Measurements from ENCODE around the gene PTH1R.

Gene PTH1R

DNA sequence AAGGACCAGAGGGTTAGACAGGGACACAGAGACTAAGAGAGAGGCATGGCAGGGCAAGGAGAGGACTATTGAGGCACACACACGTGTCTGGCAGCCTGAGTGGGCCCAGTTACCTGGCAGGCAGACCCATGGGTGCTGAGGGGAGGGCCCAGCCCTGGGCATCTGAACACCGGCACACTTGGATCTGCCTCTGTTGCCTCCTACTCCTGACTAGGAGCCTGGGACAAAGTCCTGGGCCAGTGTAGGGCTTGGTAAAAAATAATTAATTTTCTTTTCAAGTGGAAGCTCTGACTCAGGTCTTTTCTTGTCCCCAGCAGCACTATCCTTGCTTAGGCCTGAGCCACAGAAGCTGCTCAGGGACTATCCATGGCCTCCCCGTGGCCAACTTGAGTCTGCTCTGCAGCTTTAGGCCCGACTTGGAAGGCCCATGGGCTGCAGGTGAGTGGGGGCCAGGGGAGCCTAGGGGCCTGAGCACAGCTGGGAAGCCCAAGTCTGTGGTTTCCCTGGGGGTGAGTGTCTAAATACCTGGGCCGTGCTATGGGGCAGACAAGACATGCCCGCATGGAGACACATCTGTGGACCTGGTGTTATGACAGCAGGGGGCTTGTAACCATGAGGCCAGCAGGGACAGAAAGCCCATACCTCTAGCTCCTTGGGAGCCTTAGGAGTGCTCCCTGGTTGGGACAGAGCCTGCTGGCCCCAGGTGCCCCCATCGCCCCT lies at the start of gene PTH1R:
PTH1R (plus strand) TSS at position 316 of the 720 bp plus-strand sequence. CDS start 5,839 bp downstream, outside the sequence.
- no peak within 1 kb of the TSS for H3K4me3 Mint-ChIP-seq
- peaks cover 38% of the 10 kb centered on the region for H3K27me3 Mint-ChIP-seq
- H3K9me3 Mint-ChIP-seq: no peaks in the 10 kb centered on the region
- ATAC-seq: no peak
- peaks cover 31% of the 10 kb centered on the region for H3K4me1 Mint-ChIP-seq
- H3K36me3 Mint-ChIP-seq: no peaks in the 10 kb centered on the region
- H3K27ac Mint-ChIP-seq: no peak within 1 kb of the TSS

DNA sequence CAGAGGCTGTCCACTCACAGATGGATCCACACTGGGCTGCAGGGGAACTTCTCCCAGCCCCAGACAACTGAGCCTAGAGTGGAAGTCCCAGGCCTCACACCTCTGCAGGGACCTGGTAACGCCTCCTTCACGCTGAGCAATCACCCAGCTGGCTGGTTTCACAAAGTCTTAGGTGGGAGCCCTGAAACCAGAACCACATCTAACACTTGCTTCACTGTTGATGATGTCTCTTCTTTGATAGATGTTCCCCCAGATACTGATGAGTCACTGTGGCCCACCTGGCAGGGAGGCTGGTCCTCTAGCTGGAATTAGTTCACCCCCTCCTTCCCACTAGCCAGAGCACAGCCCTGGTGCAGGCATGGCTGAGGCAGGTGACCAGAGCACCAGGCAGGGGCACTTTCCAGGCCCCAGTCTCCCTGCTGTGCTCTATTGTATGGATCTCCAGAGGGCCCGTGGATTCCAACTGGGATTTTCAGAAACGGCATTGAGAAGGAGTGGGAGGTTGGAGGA lies 47.8 kb upstream of the PTH1R start:
- ATAC-seq: peak; percentile 48
- no peaks in the 10 kb centered on the region for H3K36me3 Mint-ChIP-seq
- no peaks in the 10 kb centered on the region for H3K9me3 Mint-ChIP-seq
- H3K4me3 Mint-ChIP-seq: no peak overlapping the region
- no peak overlapping the region for H3K27ac Mint-ChIP-seq
- no peaks in the 10 kb centered on the region for H3K4me1 Mint-ChIP-seq
- peaks cover 10% of the 10 kb centered on the region for H3K27me3 Mint-ChIP-seq

GRCh38 chr3:46830801-46831200 lies 46.7 kb upstream of the PTH1R start:
- Mint-ChIP-seq H3K27me3 (peaks cover 10% of the 10 kb centered on the region), H3K4me3 (no peak overlapping the region), H3K27ac (no peak overlapping the region), H3K4me1 (no peaks in the 10 kb centered on the region), H3K9me3 (no peaks in the 10 kb centered on the region), H3K36me3 (no peaks in the 10 kb centered on the region)
- ATAC-seq: no peak

DNA sequence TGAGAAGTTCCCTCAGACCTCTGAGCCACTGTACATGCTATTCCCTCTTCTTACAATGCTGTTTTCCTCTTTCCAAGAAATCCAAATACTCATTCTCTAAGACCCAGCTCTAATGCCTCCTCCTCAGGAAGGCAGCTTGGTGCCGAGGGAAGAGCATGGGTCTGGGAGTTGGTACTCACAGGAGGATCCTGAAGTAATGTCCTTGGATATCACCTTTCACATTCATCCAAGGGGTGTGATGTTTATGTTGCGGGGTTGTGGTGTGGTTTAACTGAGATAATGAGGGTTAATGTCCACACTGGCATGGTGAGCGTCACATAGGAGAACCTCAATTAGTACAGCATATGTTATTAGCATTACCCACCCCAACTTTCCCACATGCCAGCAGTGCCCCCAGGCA lies 46.2 kb upstream of the PTH1R start:
- Mint-ChIP-seq H3K27ac (no peak overlapping the region), H3K36me3 (no peaks in the 10 kb centered on the region), H3K27me3 (peaks cover 10% of the 10 kb centered on the region), H3K4me3 (no peak overlapping the region), H3K9me3 (no peaks in the 10 kb centered on the region), H3K4me1 (no peaks in the 10 kb centered on the region)
- ATAC-seq: no peak

DNA sequence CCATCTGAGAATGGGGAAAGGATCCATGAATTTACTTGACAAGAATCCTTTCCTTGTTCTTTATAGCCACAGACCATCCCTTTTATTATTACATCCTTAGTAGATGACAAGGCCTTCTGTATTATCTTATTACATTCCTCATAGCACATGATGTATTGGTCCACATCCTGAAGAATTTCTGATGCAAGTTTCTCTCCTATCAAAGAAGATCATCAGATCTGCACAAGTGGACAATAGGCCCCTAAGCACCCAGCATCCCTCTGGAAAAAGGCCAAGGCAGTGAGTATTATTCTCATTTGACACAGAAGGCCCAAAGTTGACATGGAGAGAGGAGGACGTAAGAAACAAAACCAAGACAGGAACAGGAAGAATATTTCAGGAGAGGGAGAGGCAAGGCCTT lies 45.7 kb upstream of the PTH1R start:
- no peak overlapping the region for H3K27ac Mint-ChIP-seq
- no peaks in the 10 kb centered on the region for H3K36me3 Mint-ChIP-seq
- ATAC-seq: no peak
- H3K9me3 Mint-ChIP-seq: no peaks in the 10 kb centered on the region
- H3K27me3 Mint-ChIP-seq: peaks cover 10% of the 10 kb centered on the region
- no peak overlapping the region for H3K4me3 Mint-ChIP-seq
- no peaks in the 10 kb centered on the region for H3K4me1 Mint-ChIP-seq

DNA sequence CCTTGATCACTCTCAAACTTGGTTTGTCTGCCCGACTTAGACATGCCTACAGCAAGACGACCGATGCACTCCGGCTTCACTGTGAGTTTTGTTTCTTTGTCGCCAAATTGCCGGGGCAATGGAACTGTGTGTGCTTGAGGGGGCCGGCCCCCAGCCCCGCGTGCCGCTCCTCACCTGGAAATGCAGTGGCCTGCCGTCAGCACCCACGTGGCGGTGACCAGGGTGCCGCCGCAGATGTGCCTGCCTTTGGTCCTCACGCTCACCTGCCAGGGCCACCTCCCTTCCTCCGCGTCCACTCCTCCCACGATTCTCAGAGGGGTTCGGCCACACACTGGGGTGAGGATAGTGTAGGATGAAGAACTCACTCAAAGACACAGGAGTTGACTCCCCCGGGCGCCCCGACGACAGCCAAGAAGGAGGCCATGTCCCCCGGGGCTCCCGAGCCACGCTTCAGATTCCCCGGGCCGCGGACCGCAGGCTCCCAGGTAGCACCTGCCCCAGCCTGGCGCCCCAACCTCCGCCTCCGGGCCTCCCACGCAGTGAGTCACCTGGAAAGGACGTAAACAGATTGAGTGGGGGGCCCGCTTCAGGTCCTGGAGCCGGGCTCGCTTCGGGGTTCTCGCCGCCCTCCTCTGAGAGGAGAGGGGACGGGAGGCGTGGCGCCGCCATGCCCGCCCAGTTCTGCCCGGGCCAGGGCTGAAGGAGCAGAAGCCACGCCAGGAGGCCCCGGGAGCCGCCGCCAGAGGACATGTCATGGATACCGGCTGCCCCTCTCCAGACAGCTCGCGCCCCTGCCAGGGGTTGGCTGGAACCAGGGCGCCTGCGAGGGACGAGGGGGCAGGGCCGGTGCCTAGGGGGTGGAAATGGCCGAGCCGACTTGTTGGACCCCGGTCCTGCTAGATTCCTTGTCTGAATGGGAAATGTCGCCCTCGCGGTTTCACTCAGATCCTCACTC lies 43.9 kb upstream of the PTH1R start:
- Mint-ChIP-seq H3K27ac (no peak overlapping the region), H3K27me3 (peaks cover 10% of the 10 kb centered on the region)
- ATAC-seq: peak; percentile 31

GRCh38 chr3:46835054-46835453 lies 42.5 kb upstream of the PTH1R start:
- no peak for ATAC-seq
- no peaks in the 10 kb centered on the region for H3K4me1 Mint-ChIP-seq
- H3K9me3 Mint-ChIP-seq: peaks cover 23% of the 10 kb centered on the region
- H3K36me3 Mint-ChIP-seq: peaks cover 26% of the 10 kb centered on the region
- H3K4me3 Mint-ChIP-seq: no peak overlapping the region
- H3K27ac Mint-ChIP-seq: no peak overlapping the region
- peaks cover 10% of the 10 kb centered on the region for H3K27me3 Mint-ChIP-seq

More for the DNA sequence above, 43.9 kb upstream of the PTH1R start:
- no peak overlapping the region for H3K4me3 Mint-ChIP-seq
- H3K4me1 Mint-ChIP-seq: no peaks in the 10 kb centered on the region
- H3K36me3 Mint-ChIP-seq: peaks cover 15% of the 10 kb centered on the region
- H3K9me3 Mint-ChIP-seq: peaks cover 12% of the 10 kb centered on the region

- no peaks in the 10 kb centered on the region for H3K4me1 Mint-ChIP-seq
- H3K4me3 Mint-ChIP-seq: no peak overlapping the region
- ATAC-seq: no peak
- peaks cover 30% of the 10 kb centered on the region for H3K36me3 Mint-ChIP-seq
- H3K27me3 Mint-ChIP-seq: peaks cover 10% of the 10 kb centered on the region
- H3K27ac Mint-ChIP-seq: no peak overlapping the region
- H3K9me3 Mint-ChIP-seq: peaks cover 27% of the 10 kb centered on the region
These were observed 42.0 kb upstream of the PTH1R start for GRCh38 chr3:46835491-46835890.

GRCh38 chr3:46838301-46838700 lies 39.2 kb upstream of the PTH1R start:
- ATAC-seq: no peak
- H3K27me3 Mint-ChIP-seq: peaks cover 3% of the 10 kb centered on the region
- H3K4me3 Mint-ChIP-seq: no peak overlapping the region
- H3K9me3 Mint-ChIP-seq: peaks cover 39% of the 10 kb centered on the region
- peaks cover 39% of the 10 kb centered on the region for H3K36me3 Mint-ChIP-seq
- no peaks in the 10 kb centered on the region for H3K4me1 Mint-ChIP-seq
- H3K27ac Mint-ChIP-seq: no peak overlapping the region

GRCh38 chr3:46840491-46840890 lies 37.0 kb upstream of the PTH1R start:
- Mint-ChIP-seq H3K4me3 (no peak overlapping the region), H3K4me1 (peaks cover 7% of the 10 kb centered on the region), H3K36me3 (peaks cover 39% of the 10 kb centered on the region), H3K27me3 (no peaks in the 10 kb centered on the region), H3K9me3 (peaks cover 42% of the 10 kb centered on the region), H3K27ac (no peak overlapping the region)
- no peak for ATAC-seq

DNA sequence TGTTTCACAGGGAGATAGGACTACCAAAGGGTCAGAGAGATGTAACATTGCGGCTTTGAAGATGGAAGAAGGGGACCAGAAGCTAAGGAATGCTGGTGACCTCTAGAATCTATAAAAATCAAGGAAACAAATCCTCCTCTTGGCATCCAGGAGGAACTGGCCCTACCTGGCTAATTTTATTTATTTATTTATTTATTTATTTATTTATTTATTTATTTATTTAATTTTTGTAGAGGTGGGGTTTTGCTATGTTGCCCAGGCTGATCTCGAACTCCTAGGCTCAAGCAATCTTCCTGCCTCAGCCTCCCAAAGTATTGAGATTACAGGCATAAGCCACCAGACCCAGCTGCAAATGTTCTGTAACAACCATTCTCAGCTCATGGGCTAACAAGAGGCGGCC lies 34.0 kb upstream of the PTH1R start:
- Mint-ChIP-seq H3K4me3 (no peak overlapping the region), H3K4me1 (peaks cover 11% of the 10 kb centered on the region), H3K9me3 (peaks cover 31% of the 10 kb centered on the region), H3K27ac (no peak overlapping the region), H3K27me3 (no peaks in the 10 kb centered on the region), H3K36me3 (peaks cover 25% of the 10 kb centered on the region)
- ATAC-seq: no peak

DNA sequence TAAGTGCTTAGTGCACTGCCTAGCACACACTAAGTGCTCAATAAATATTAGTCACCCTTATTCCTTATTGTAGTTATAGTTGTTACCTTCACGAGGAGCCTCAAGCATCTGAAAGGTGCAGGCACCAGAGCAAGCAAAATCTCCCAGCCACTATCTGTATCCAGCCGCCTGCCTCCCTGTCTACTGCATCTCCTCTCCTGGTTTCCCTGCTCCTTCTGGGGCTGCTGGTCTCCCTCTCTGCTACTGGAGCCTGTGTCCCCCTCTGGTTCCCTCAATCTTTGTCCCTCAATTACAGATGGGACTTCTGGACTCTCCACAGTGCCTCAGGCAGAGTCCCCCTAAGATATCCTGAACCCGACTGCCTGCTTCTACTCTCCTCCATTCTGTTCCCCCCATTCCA lies 33.1 kb upstream of the PTH1R start:
- H3K4me3 Mint-ChIP-seq: peak overlapping the region; percentile 40
- peaks cover 17% of the 10 kb centered on the region for H3K36me3 Mint-ChIP-seq
- no peaks in the 10 kb centered on the region for H3K27me3 Mint-ChIP-seq
- ATAC-seq: no peak
- H3K27ac Mint-ChIP-seq: peak overlapping the region; percentile 93
- peaks cover 22% of the 10 kb centered on the region for H3K9me3 Mint-ChIP-seq
- H3K4me1 Mint-ChIP-seq: peaks cover 11% of the 10 kb centered on the region

GRCh38 chr3:46844881-46845312 lies 32.6 kb upstream of the PTH1R start:
- no peak for ATAC-seq
- peaks cover 15% of the 10 kb centered on the region for H3K36me3 Mint-ChIP-seq
- H3K27ac Mint-ChIP-seq: peak overlapping the region; percentile 93
- H3K4me1 Mint-ChIP-seq: peaks cover 11% of the 10 kb centered on the region
- H3K4me3 Mint-ChIP-seq: peak overlapping the region; percentile 82
- no peaks in the 10 kb centered on the region for H3K27me3 Mint-ChIP-seq
- H3K9me3 Mint-ChIP-seq: peaks cover 21% of the 10 kb centered on the region

GRCh38 chr3:46845397-46845859 lies 32.1 kb upstream of the PTH1R start:
- Mint-ChIP-seq H3K36me3 (peaks cover 10% of the 10 kb centered on the region), H3K4me1 (peaks cover 11% of the 10 kb centered on the region), H3K9me3 (peaks cover 16% of the 10 kb centered on the region), H3K27me3 (no peaks in the 10 kb centered on the region), H3K27ac (peak overlapping the region; percentile 93), H3K4me3 (peak overlapping the region; percentile 82)
- ATAC-seq: peak; percentile 73

- peaks cover 11% of the 10 kb centered on the region for H3K4me1 Mint-ChIP-seq
- H3K9me3 Mint-ChIP-seq: peaks cover 14% of the 10 kb centered on the region
- peak; percentile 94 for ATAC-seq
- no peaks in the 10 kb centered on the region for H3K27me3 Mint-ChIP-seq
- peak overlapping the region; percentile 82 for H3K4me3 Mint-ChIP-seq
- peak overlapping the region; percentile 93 for H3K27ac Mint-ChIP-seq
- H3K36me3 Mint-ChIP-seq: peaks cover 8% of the 10 kb centered on the region
These were observed 31.5 kb upstream of the PTH1R start for GRCh38 chr3:46845860-46846623.
